Nephron (organoid): ENCODE data around the gene ME3.

Source experiments
- H3K27ac Mint-ChIP-seq, 3 experiments: 2 replicates each; pipeline ENCODE4 v1.8.0; 2020; ENCODE audit warnings: mixed read lengths in 3 of 3, mild to moderate bottlenecking in 2 of 3, moderate library complexity in 1 of 3
- H3K27me3 Mint-ChIP-seq: 2 replicates; pipeline ENCODE4 v1.8.0; 2021; ENCODE audit warnings: low read depth, mild to moderate bottlenecking, moderate library complexity, mixed read lengths
- H3K36me3 Mint-ChIP-seq: 2 replicates; pipeline ENCODE4 v1.8.0; 2020; ENCODE audit warnings: low read depth, mixed read lengths
- H3K4me1 Mint-ChIP-seq: 2 replicates; pipeline ENCODE4 v1.8.0; 2020; ENCODE audit warnings: mixed read lengths
- H3K4me3 Mint-ChIP-seq, 3 experiments: 2 replicates each; pipeline ENCODE4 v1.8.0; 2020; ENCODE audit warnings: mild to moderate bottlenecking in 3 of 3, mixed read lengths in 3 of 3, moderate library complexity in 2 of 3
- H3K9me3 Mint-ChIP-seq: 2 replicates; pipeline ENCODE4 v1.8.0; 2020; ENCODE audit warnings: mixed read lengths
- CTCF ChIP-seq, 3 experiments: fragments of 200-600 bp; sonication (generic); IDR thresholded peaks; one replicate each; pipeline ENCODE4 v1.5.0; 2021; ENCODE audit warnings: antibody characterized with exemption in 3 of 3; ENCODE audit not compliant: unreplicated experiment in 3 of 3

ME3 gene

GRCh38 chr11:86632499-86633269 is 39.7 kb downstream of the ME3 start:
- no peak for TF ChIP-seq CTCF (IDR thresholded peaks at IDR 0.05; ENCODE audit: unreplicated experiment in 3 of 3)
- Mint-ChIP-seq H3K4me3 (no peak overlapping the region), H3K9me3 (no peaks in the 10 kb centered on the region), H3K36me3 (no peaks in the 10 kb centered on the region), H3K4me1 (peaks cover 32% of the 10 kb centered on the region), H3K27me3 (no peaks in the 10 kb centered on the region), H3K27ac (no peak overlapping the region)

- Mint-ChIP-seq H3K27me3 (no peaks in the 10 kb centered on the region), H3K9me3 (no peaks in the 10 kb centered on the region), H3K27ac (peak overlapping the region in 2 of 3 experiments; percentile 80), H3K4me1 (peaks cover 20% of the 10 kb centered on the region), H3K36me3 (no peaks in the 10 kb centered on the region), H3K4me3 (no peak overlapping the region)
- TF ChIP-seq CTCF (IDR thresholded peaks at IDR 0.05; ENCODE audit: unreplicated experiment in 3 of 3), result no peak
These were observed 42.0 kb downstream of the ME3 start for GRCh38 chr11:86630229-86630981.

- TF ChIP-seq CTCF (IDR thresholded peaks at IDR 0.05; ENCODE audit: unreplicated experiment in 3 of 3), result no peak
- no peaks in the 10 kb centered on the region for H3K27me3 Mint-ChIP-seq
- H3K4me3 Mint-ChIP-seq, result no peak overlapping the region
- H3K4me1 Mint-ChIP-seq, result peaks cover 20% of the 10 kb centered on the region
- no peaks in the 10 kb centered on the region for H3K36me3 Mint-ChIP-seq
- no peaks in the 10 kb centered on the region for H3K9me3 Mint-ChIP-seq
- H3K27ac Mint-ChIP-seq, result peak overlapping the region; percentile 79 to 80 (median 80)
These were observed 43.2 kb downstream of the ME3 start for GRCh38 chr11:86629045-86629706.

- Mint-ChIP-seq H3K27ac (no peak overlapping the region), H3K4me3 (no peak overlapping the region), H3K9me3 (no peaks in the 10 kb centered on the region), H3K4me1 (peaks cover 29% of the 10 kb centered on the region), H3K36me3 (no peaks in the 10 kb centered on the region), H3K27me3 (peaks cover 4% of the 10 kb centered on the region)
- TF ChIP-seq CTCF (IDR thresholded peaks at IDR 0.05; ENCODE audit: unreplicated experiment in 3 of 3), result no peak
These were observed 44.5 kb downstream of the ME3 start for GRCh38 chr11:86627776-86628455.

- Mint-ChIP-seq H3K27me3 (peaks cover 4% of the 10 kb centered on the region), H3K36me3 (no peaks in the 10 kb centered on the region), H3K4me3 (no peak overlapping the region), H3K4me1 (peaks cover 38% of the 10 kb centered on the region), H3K9me3 (no peaks in the 10 kb centered on the region), H3K27ac (no peak overlapping the region)
- no peak for TF ChIP-seq CTCF (IDR thresholded peaks at IDR 0.05; ENCODE audit: unreplicated experiment in 3 of 3)
These were observed 46.4 kb downstream of the ME3 start for GRCh38 chr11:86625981-86626380.
